22Rv1 (cell line): ENCODE results near the gene ZNF593.

Experiments used
- ZFX ChIP-seq: fragments of 450-650 bp; IDR thresholded peaks from 2 replicates; pipeline ENCODE4 v1.6.1; 2017; ENCODE audit warnings: antibody characterized with exemption, borderline replicate concordance
- TF ChIP-seq, protein P1 (sequence below): fragments of 450-650 bp; IDR thresholded peaks from 2 replicates; pipeline ENCODE4 v1.5.1; 2017; ENCODE audit warnings: mild to moderate bottlenecking

DNA sequence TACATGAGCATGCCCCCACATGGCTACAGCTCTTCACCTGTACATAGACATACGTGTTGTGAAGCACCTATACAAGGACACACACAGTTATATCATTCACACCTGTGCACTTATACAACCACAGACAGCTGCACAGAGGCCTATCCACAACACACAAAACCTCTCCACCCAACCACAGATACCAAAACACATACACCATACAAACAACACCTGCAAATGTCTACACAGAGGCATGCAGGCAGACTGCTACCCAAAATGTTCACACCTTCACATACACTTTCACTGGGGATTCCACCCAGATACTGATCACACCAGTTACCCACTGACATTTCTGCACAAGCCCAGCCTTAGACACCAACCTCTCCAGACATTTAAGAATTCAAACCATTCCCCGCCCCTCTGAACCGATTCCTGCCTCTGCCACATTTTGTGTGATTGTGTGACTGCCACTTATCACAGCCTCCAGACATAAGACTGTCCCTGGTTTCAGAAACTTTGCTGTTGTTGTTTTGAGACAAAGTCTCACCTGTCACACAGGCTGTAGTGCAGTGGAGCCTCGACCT, 2.9 kb upstream of the ZNF593 start:
- TF ChIP-seq, protein P1, sequence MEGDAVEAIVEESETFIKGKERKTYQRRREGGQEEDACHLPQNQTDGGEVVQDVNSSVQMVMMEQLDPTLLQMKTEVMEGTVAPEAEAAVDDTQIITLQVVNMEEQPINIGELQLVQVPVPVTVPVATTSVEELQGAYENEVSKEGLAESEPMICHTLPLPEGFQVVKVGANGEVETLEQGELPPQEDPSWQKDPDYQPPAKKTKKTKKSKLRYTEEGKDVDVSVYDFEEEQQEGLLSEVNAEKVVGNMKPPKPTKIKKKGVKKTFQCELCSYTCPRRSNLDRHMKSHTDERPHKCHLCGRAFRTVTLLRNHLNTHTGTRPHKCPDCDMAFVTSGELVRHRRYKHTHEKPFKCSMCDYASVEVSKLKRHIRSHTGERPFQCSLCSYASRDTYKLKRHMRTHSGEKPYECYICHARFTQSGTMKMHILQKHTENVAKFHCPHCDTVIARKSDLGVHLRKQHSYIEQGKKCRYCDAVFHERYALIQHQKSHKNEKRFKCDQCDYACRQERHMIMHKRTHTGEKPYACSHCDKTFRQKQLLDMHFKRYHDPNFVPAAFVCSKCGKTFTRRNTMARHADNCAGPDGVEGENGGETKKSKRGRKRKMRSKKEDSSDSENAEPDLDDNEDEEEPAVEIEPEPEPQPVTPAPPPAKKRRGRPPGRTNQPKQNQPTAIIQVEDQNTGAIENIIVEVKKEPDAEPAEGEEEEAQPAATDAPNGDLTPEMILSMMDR: no peak
- no peak for TF ChIP-seq ZFX
